Posterior vena cava (tissue), 2 donors: Measurements from ENCODE around the gene SLC48A1. TPM values are rescaled to one million over a fixed set of nuclear protein-coding genes. Genes with fewer than 3 reads are reported as not detected.
"Not testable (repeated sequence)": the region's sequence is repeated elsewhere in the genome, so short reads cannot be mapped to it uniquely, and the experiment has no call there.

ENCODE experiments used
- DNase-seq: peaks from one replicate; pipeline ENCODE4 v3.0.0-alpha.2; 2020; ENCODE audit warnings: low spot score
- intact Hi-C, 2 donors: fragments of 100-400 bp; cut with DNase I; formaldehyde crosslinking; loops; one replicate each; pipeline versions ENCODE4 v1.14.1 to v1.14.2; 2022 to 2023
- total RNA-seq, 2 donors: library from RNA; stranded (reverse); fragmentation: NEBNext Ultra II Directional; extraction: Animal tissue kit (Norgen Biotek cat#: 25700); gene quantifications; one replicate each; pipeline ENCODE4 v1.2.1, GENCODE V29; 2021
- donor health status: DM: yes; HTN: yes; CAD: no.
- donor health status: DM: yes; HTN: yes; CAD: no.

Gene SLC48A1
- total RNA-seq, 2 donors from 2014 or later: 28.5 to 33.8 TPM

DNA sequence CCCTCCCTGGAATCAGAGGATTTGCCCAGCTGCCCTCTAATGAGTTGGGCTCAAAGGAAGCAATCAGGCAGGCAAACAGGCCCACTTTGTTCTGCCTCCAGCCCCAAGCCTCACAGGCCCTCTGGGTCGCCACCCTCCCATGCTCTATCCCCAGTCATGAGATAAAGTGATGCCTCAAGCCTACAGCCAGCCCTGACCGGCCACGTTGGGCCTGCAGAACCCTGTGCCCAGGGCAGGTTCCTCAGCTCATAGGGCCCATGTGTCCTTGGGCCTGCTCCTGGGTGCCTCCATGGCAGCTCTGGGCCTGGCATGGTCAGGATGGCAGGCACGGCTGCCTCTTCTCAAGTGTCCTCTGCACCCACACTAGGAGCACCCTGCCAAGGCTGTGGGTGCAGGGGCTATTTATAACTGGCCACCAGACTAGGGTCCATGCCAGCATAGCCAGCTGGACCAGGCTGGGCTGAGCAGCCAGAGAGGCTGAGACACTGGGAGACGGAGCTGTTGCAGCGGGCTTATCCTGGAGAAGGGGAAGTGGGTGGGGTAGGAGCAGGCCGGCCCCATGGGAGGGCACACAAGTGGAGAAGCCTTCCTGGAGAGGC is 26.4 kb downstream of the SLC48A1 start:
- intact Hi-C loops: no loop called here
- peak; percentile 86 for DNase-seq

GRCh38 chr12:47800582-47800981 is 27.5 kb downstream of the SLC48A1 start:
- peak; percentile 72 for DNase-seq
- intact Hi-C loops: loop anchor here in 1 of 2 donors (5.0 kb wide), 1 partner anchor 37 kb away; no protein-coding TSS in a partner anchor

GRCh38 chr12:47801170-47801903 is 28.3 kb downstream of the SLC48A1 start:
- DNase-seq: peak; percentile 84
- intact Hi-C loops: loop anchor here in 1 of 2 donors (5.0 kb wide), 1 partner anchor 36 kb away; no protein-coding TSS in a partner anchor

GRCh38 chr12:47801904-47802246 is 28.8 kb downstream of the SLC48A1 start:
- DNase-seq: peak; percentile 76
- intact Hi-C loops: loop anchor here in 1 of 2 donors (5.0 kb wide), 1 partner anchor 35 kb away; no protein-coding TSS in a partner anchor

GRCh38 chr12:47802312-47802711 is 29.3 kb downstream of the SLC48A1 start:
- peak; percentile 63 for DNase-seq
- intact Hi-C loops: loop anchor here in 1 of 2 donors (5.0 kb wide), 1 partner anchor 35 kb away; no protein-coding TSS in a partner anchor

- intact Hi-C loops: loop anchor here in 1 of 2 donors (5.0 kb wide), 1 partner anchor 34 kb away; no protein-coding TSS in a partner anchor
- DNase-seq: peak; percentile 54
Observed at GRCh38 chr12:47803191-47803875, 30.3 kb downstream of the SLC48A1 start.

DNA sequence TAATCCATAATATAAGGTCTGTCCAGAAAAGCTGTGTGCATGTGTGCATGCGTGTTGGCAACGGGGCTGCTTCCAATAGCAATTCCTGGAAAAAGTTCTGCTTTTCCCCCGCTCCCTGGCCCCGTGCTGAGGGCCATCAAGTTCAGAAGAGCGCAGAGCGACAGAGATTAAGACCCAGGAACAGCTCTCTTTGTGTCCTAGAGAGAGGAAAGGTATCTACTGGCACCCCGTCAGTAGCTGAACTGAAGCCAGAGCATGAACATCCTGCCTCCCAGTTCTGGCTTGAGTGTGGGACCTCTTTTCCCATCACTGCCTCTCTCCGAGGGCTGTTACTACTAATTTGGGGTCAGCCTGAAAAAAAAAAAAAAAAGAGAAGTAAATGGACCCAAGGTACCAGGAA is 31.1 kb downstream of the SLC48A1 start:
- no peak for DNase-seq
- intact Hi-C loops: loop anchor here in 1 of 2 donors (5.0 kb wide), 1 partner anchor 33 kb away; no protein-coding TSS in a partner anchor

GRCh38 chr12:47805417-47805816 is 32.4 kb downstream of the SLC48A1 start:
- intact Hi-C loops: no loop called here
- DNase-seq: peak; percentile 69

DNA sequence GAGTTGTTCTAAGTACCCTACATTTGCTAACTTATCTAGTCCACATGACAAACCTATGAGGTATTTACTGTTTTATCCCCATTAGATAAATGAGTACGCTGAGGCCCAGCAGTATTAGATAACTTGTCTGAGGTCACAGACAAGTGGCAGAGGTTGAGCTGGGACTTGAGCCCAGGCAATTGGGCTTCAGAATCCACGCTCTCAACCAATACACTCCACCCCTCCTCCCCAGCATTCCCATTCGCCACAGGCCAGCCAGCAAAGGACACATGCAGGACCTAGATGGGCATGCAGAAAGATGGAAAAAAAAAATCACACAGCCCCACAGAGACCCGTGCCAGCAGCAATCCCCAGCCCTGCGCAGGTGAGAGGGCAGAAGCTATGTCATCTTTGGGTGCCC is 34.3 kb downstream of the SLC48A1 start:
- intact Hi-C loops: no loop called here

GRCh38 chr12:47808050-47808449 is 35.0 kb downstream of the SLC48A1 start:
- no peak for DNase-seq
- intact Hi-C loops: no loop called here

More for the DNA sequence above, 34.3 kb downstream of the SLC48A1 start:
- no peak for DNase-seq

DNA sequence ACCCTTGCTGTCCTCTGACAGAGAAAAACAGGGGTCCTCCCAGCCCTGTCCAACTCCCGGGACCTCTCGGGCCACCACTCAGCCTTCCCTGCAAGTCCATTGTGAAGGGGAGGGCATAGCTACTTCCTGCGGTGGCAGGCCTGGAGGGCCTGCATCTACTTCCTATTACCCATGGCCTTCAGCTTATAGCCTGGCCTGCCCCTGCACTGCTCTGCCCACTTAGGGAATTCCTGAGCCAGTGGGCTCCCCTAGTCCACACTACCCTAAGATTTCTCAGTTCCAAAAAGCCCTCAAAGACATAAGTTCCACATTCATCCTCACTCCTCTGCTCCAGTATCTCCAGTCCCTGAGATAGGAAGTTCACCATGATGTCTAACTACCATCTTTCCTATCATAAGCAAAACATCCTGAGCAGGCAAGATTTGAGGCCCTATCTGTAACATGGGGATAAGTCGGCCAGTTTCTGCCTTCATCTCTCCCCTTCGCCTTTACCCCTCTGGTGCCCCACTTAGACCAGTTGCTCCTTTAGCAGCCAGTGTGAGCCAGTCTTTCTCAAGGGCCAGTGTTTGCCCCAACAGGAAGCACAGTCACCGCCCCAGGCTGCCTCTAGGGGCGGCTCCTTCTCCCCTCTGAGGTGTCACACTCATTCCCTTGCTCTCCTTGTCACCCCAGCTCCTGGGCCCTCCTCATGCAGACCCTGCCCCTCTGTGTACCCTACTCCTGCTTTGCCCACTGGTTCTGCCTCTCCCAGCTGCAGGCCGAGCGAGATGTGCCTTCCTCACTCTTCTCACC is 35.7 kb downstream of the SLC48A1 start:
- intact Hi-C loops: no loop called here
- DNase-seq: no peak

DNA sequence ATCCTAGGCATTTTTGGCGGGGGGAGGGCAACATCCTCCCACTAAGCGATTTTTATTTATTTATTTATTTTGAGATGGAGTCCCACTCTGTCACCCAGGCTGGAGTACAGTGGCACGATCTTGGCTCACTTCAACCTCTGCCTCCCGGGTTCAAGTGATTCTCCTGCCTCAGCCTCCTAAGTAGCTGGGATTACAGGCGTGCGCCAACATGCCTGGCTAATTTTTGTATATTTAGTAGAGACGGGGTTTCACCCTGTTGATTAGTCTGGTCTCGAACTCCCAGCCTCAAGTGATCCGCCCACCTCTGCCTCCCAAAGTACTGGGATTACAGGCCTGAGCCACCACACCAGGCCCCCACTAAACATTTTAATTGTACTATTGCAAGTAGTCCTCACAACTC is 36.5 kb downstream of the SLC48A1 start:
- DNase-seq, intact Hi-C loops: not testable (repeated sequence)

GRCh38 chr12:47811072-47811396 is 38.0 kb downstream of the SLC48A1 start:
- DNase-seq: no peak
- intact Hi-C loops: no loop called here

DNA sequence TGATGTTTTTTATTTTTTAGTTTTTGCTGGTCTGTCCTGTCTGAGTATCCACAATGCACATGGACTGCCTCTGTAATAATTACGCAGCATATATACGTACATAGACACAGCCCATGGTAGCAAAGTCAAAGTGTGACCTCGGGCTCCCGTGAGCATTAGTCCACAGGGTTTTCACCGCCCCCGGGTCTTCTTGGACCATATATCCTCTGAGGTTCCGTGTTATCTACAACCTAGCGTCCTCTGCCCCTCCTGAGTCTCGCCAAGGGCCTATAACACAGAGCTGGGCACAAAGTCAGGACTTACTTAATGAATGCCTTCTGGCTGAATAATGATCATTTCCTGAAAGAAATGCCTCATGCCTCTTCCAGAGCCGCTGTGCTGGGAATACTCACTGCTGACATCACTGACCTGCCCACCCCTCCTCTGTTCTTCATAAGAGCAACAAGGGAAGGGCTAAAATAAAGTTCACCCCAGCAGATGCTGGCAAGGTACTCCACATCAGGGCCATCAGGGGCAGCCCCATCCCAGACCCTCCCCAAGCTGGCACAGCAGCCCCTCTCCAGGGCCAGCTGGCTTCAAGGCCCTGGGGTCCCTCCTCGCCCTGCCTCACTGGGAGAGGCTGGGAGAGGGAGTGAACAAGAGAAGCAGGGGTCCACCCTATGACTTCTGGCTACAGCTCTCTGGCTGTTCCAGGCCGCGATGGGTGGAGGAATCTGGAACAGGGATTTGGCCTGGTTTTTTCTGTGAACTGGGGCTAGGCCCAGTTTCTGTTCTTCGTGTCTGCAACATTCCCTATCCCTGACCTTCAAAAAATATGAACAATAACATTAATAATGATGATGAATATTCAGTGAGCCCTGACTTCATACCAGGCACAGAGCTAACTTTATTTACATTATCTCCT is 38.8 kb downstream of the SLC48A1 start:
- intact Hi-C loops: no loop called here
- peak; percentile 92 for DNase-seq

DNA sequence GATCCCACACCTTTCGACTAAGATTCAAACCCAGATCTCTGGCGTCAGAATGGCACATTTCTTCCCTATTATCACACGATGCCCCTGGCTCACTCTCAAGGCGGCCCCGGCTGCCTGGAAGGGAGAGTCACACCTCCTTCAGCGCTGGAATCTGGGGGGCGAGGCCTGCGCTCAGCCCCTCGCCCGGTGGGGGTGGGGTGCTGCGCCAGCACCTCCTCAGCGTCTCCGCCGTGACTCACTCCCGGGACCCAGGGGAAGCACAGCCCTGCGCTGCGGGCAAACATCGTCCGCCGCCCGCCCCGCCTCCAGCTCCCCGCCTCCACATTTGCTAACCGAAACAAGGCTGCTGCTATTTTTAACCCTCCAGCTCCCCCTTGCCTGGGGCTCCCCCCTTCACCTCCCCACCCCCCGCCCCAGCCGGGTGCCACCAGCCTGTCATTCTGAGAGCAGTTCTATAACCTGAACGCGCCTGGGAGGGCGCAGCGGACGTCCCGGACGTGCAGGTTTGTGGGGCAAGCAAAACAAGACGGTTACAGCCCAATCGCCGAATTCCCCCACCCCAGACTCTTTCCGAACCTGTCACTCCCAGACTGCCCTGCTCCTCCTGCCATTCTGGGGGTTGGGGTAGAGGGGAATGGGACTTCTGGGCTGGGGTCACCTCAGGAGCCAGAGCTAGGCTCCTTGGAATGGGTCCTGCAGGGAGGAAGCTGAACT is 39.9 kb downstream of the SLC48A1 start:
- peak; percentile 97 for DNase-seq
- intact Hi-C loops: no loop called here

- intact Hi-C loops: no loop called here
Observed at GRCh38 chr12:47813511-47814196, 40.6 kb downstream of the SLC48A1 start.

DNA sequence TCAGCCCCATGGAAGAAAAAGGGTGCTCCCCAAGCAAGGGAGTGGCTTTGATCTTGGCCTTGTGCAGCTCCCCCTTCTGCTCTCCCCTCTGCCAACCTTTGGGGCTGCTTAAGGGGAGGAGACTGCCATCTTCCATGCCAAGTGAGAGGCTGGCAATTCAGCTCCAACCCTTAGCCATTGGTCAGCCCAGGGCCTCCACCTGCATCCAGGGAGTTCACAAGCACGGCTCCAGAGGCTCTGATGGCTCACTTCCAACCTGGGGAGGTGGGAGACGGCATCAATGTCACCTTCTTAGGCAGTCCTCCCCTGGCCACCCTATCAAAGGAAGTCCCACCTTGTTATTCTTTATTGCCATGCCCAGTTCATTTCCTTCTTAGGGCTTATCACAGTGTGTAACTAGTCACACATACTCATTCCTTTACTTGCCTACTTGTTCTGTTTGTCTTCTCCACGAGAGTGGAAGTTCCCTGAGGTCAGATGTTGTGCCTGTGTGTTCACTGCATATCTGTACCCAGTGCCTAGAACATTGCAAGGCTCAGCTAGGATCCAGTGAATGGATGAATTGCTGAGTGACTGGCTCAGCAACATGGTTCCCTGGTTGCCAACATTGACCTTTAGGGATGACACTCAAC is 41.6 kb downstream of the SLC48A1 start:
- intact Hi-C loops: no loop called here
- peak; percentile 76 for DNase-seq

More at GRCh38 chr12:47813511-47814196, 40.6 kb downstream of the SLC48A1 start:
- peak; percentile 80 for DNase-seq
